HG03066 (cell line): ENCODE measurements around the gene TPCN1.

Source experiments
- ATAC-seq: cut with Tn5 transposase; IDR thresholded peaks from one replicate; pipeline ENCODE4 v1.9.1; 2021; ENCODE audit warnings: low read depth; ENCODE audit not compliant: unreplicated experiment

TPCN1 gene

DNA sequence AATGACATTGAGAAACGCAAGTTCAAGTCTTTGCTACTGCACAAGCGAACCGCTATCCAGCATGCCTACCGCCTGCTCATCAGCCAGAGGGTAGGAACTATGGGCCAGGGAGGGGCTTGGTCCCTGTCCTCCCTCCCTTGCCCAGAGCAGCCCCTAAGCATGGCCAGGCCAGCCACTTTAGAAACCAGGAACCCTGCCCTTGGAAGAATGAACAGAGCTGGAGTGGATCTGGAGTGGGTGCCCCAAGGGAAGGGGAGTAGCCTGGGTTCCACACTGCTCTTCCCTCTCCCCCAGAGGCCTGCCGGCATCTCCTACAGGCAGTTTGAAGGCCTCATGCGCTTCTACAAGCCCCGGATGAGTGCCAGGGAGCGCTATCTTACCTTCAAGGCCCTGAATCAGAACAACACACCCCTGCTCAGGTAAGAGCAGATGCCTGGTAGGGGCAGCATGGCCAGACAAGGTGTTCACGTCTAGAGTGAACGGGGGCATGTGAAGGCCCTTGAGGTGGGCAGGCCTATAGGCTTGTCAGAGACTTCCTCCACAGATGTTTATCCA, 55.8 kb downstream of the TPCN1 start:
- ATAC-seq: no peak

DNA sequence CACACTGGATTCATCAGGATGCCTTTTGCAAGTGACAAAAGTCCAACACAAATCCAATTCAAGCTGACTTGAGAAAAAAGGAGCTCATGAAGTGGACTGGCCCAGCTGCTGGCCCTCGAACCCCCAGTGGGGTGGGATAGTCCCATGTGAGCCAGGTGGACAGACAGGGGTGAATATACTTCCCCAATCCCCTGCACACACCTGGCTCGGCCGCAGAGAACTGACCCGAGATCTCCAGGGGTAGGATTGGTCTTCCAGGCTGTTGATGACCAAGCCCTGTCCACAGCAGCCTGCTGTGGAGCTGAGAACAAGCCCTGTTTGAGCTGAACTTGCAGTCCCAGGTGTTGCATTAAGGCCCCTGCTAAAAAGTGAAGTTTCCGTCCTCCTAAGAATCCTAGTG, 56.2 kb downstream of the TPCN1 start:
- no peak for ATAC-seq

DNA sequence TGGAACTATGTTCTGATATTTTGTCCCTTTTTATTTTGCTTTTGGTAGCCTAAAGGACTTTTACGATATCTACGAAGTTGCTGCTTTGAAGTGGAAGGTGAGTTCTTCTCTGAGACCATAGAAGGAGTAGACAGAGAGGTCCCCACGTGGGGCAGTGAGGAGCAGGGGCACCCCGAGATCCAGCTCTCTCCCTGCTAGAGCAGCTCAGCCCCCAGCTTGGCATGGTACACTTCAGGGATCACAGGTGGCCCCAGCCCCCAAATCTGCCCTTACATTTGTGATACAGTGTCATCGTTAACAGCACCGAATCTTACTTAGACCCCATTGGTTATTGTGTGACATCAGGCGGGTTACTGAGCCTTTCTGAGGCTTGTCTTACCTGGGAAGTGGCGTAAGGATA, 56.9 kb downstream of the TPCN1 start:
- no peak for ATAC-seq

DNA sequence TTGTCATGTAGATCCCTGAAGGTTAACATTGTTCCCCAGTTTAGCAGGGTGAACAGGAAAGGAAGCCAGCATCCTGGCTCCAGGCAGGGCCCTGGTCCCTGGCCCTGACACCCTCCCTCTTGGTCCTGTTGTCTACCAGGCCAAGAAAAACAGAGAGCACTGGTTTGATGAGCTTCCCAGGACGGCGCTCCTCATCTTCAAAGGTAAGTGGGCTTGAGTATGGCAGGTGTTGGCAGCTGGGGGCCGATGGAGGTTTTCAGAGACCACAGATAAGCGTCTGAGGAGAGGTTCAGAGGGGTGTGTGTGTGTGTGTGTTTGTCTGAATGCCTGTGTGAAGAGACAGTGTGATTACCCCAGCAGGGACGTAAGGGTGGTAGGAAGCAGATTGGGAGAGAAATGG, 57.4 kb downstream of the TPCN1 start:
- no peak for ATAC-seq

DNA sequence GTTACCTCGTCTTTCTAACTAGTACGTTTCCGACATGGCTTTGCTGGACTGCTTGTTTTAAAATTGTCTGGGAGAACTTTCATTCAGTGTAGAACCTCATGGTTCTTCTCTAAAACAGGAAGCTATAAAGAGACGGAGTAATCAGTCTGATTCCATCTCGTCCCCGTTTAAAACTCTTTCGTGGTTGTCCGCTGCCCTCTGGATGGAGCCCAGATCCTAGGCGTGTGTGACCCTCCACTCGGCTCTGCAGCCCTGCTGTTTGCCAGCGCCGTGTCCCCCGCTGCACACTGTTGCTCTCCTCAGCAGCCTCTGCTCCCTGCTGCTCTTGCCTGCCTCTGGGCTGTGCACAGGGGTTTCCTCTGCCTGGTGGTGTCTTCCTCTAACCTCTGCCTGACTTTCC, 63.5 kb downstream of the TPCN1 start:
- no peak for ATAC-seq

DNA sequence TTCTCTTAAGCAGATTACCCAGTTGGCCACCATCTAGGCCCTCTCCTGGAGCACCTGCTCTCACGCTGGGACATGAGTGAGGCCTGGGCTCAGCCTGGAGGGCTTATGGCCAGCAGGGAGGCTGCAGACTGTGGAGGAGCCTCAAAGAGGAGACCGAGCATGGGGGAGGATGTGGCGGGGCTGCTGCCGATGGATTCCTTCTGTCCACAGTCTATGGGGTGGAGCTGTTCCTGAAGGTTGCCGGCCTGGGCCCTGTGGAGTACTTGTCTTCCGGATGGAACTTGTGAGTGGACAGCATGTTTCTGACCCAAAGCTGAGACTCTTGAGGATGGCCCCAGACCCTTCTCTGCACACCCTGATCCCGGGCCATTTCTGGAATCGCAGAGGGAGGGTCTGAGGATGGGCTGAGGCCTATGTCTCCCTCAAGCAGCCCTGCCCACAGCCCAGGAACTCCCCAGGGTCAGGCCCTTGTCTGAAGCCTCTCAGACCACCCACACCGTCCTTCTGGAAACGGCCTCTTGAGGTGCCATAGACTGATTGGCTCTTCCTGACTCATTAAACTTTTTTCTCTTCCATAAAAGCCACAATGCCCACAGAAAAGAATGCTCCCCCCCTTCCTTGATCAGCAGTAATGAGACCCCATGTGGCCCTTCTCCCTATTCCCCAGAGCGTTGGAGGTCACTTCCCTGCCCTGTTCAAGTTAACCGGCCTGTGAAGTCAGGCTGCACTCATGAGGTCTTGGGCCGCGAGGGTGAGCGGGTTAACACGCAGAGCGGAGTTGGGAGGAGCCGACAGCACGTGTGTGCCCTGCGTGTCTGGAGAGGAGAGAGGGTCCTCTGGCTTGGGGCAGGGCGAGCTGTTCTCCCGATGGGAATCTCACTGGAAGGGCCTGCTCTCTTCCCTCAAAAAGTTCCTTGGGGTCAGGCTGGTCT, 64.7 kb downstream of the TPCN1 start:
- no peak for ATAC-seq

DNA sequence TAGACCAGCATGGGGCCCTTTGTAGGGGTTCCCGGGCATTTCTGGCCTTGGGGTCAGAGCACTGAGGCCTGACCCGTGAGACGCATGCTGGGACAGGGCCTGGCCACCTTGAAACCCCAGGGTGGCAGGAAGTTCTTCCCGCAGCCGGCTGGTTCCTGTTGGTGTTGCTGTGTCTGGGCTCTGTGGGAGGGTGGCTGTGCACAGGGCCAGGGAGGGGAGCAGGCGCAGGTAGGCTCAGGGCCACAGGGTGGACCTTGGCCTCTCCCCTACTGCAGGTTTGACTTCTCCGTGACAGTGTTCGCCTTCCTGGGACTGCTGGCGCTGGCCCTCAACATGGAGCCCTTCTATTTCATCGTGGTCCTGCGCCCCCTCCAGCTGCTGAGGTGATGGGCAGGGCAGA, 65.4 kb downstream of the TPCN1 start:
- ATAC-seq: no peak

DNA sequence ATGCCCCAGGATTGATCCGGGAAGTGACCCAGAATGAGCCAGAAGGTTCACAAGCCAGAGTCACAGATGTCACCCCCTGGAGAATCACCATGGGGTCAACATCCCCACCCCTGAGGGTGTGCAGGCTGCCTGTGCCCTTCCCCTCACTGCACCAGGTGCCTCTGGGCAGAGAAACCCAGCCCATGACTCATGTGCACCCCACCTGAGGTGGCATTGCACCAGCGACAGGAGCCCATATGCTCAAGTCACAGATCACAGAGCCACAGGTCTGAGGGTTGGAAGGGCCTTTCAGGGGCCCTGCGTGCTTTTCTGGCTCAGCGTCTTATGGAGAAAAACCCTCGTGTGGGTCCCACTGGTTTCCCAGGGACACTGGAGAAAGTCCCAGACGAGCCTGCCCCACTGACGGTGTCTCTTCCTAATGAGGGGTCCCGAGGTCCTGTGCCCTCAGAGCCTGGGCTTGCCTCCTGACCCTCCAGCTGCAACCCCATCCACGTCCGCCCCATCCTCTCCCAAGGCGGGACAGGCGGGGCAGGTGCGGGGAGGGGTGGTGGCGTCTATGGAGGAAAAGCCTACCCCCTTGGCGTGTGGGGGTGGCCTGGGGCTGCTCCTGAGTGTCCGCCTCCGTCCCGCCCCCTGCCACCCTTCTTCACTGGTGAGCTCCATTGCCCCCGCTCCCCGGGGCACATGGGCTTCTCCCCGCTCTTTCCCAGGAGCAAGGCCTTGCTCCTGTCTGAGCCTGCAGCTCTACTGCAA, 66.1 kb downstream of the TPCN1 start:
- ATAC-seq: no peak

DNA sequence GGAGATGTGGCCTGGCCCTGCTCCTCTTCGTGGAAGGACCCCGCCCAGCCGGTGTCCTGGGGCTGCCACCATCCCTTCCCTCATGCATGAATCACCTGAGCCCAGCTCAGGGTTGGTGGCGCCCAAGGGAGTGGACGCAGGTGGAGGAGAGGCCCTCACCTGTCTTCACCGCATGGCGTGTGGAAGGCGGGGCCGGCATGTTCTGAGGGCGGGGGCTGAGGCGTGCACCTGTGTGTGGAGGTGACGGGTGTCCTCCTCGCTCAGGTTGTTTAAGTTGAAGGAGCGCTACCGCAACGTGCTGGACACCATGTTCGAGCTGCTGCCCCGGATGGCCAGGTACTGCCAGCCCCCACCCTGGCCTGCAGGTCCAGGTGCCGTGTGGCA, 66.6 kb downstream of the TPCN1 start:
- no peak for ATAC-seq

DNA sequence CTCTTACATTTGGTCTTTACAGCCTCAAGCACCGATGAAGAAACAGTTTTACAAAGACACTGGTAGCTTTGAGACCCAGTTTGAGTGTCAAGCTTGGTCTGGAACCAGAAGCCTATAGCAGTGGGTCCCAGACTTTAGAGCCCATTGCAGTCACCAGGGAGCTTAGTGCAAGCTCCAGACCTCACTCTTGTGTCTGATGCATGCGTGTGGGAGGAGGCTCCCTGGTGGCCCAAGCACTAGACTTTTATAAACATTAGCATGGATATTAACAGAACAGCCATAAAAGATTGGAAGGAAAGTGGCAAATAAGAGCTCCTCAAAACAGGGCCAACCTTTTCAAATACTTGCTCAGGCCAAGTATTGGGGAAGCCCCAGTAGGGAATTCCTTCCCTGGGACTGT, 68.1 kb downstream of the TPCN1 start:
- ATAC-seq: no peak

DNA sequence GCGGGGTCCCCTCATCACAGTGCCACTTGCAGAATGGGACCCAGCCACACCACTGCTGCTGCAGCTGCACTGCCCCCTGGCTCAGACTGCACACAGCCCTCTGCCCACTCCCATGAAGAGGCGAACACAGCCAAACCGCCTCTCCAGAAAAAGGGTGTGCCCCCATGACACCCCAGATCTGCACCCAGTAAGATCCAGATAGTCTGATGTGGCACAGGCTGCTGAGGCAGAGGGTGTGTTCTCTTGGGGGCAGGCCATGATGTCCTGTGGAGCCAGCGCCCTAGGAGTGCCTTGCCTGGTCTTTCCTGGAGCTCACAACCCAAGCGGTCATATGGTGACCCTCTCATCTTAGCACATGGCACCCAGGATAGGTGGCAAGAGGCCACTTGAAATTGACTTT, 69.2 kb downstream of the TPCN1 start:
- no peak for ATAC-seq

DNA sequence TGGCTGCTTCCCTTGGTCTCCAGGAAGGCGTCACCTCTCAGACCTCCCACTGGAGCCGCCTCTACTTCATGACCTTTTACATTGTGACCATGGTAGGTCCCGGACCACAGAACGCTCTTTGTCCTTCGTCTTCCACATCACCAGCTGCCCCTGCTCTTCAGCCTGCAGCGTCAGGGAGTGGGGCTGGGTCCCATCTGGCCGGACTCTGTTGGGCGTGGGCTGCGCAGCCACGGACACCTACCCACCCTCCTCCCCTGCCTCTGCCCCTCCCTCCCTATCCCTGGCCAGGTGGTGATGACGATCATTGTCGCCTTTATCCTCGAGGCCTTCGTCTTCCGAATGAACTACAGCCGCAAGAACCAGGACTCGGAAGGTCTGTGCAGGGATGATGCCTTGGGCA, 70.3 kb downstream of the TPCN1 start:
- ATAC-seq: no peak

DNA sequence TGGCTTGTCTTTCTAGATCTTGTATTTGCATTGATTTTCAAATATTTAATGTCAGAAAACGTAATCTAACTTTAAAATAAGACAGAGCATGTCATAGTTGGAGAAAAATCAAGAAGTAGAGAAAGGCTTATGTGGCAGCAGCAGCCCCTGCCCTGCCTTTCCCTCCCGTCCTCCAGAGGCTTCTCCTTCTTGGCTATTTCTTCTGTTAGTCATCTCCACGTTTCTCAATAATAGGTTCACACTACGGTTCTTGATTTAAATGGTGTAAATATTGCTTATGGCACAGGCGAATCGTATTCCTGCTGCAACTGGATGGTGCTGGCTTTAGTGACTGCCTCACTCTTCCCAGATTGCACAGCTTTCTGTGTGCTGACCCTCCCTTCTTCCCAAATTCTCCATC, 70.8 kb downstream of the TPCN1 start:
- no peak for ATAC-seq

DNA sequence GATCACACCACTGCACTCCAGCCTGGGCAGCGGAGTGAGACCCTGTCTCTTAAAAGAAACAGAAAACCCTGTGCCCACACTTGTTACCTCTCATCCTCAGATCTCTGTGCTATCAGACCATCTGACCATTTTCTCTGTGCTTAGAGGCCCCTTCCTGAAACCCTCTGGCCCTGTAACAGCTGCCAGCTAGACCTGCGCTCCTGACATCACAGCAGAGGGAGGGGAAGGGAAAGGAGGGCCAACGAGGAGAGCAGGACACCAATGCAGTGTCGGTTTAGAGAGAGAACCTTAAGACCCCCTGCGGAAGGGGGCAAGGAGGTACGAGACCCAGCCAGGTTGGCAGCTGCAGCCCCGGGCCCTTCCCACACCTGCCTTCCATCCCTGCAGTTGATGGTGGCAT, 71.3 kb downstream of the TPCN1 start:
- no peak for ATAC-seq

DNA sequence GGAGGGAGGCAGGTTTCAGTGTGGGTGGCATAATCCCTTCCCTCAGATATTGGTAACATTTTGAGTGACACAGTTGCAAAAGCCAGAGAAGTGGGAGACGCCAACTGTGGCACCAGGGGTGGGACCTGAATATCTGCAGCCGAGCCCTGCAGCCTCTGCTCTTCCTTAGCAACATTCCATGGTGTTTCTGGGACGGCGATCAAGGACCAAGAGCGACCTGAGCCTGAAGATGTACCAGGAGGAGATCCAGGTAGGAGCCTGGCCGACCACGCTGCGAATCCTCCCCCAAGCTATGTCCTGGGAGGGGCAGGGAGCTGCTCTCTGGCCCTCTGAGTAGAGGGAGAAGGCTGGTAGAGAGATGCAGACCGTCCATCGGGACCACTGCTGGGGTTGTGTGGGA, 71.8 kb downstream of the TPCN1 start:
- ATAC-seq: no peak

DNA sequence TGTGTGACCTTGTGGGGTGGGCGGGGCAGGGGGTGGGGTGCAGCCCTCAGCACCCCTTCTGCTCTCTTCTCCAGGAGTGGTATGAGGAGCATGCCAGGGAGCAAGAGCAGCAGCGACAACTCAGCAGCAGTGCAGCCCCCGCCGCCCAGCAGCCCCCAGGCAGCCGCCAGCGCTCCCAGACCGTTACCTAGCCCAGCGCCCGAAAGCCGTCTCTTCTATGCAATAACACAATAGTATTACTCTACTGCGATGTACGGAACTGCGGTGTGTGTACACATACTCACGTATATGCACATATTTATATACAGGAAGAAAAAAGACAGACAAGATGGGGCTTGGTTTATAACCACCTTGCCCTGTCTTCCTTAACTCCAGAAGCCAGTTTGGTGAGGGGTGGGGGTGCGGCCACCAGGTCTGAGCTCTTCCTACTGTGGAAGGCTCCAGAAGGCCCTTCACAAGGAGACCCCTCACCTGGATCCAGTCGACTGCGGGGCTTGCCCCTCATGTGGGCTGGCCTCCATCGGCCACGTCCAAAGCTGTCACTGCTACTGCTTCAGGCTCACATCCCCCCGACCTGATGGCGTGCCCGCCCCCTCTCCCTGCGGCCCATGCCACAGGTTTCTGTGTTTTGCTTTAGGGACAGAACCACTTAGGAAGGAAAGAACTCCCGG, 74.8 kb downstream of the TPCN1 start:
- no peak for ATAC-seq

DNA sequence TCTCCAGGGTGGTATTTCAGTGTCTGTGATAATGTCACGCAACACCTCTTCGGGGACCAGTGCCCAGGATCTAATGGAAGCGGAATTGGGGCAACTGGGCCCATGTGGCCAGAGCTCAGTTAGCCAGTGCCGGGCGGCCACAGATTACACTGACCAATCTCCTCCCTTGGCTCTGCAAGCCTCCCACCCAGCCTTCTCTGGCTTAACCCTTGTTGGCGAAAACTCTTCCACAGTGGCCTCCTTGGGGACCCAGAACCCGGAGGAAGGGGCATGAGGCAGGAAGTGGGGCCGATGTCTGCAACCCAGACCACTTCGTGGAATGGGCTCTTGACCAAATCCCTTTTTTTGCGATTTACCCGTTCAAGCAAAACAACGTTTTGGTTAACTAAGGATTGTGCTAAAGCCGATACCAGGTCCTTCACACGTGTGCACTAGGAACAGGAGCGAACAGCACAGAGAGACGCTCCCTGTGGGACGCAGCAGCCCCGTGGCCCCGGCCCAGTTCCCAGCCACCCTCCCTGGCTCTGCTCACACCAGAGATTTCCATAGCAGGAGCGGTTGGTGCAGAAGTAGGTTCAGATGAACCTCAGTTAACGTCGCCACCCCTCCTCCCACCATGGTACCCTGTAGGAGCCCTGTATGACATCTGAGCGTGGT, 75.4 kb downstream of the TPCN1 start:
- no peak for ATAC-seq

DNA sequence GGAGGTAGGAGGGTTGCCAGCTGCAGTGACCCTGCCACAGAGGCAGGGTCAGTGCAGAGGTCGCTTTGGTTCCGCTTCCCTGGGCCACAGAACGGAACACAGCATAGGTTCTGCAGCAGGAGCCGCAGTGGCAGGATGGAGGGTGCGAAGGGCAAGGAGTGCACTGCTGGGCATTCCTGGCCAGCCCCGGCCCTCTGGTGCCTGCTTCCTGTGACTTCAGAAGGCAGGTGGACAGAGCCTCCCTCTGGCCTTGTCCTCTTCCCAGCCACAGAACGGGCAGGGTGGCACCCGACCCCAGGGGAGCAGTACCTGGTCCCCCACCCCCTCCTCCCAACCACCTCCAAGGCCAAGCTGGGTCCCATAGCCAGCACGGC, 75.9 kb downstream of the TPCN1 start:
- ATAC-seq: no peak

DNA sequence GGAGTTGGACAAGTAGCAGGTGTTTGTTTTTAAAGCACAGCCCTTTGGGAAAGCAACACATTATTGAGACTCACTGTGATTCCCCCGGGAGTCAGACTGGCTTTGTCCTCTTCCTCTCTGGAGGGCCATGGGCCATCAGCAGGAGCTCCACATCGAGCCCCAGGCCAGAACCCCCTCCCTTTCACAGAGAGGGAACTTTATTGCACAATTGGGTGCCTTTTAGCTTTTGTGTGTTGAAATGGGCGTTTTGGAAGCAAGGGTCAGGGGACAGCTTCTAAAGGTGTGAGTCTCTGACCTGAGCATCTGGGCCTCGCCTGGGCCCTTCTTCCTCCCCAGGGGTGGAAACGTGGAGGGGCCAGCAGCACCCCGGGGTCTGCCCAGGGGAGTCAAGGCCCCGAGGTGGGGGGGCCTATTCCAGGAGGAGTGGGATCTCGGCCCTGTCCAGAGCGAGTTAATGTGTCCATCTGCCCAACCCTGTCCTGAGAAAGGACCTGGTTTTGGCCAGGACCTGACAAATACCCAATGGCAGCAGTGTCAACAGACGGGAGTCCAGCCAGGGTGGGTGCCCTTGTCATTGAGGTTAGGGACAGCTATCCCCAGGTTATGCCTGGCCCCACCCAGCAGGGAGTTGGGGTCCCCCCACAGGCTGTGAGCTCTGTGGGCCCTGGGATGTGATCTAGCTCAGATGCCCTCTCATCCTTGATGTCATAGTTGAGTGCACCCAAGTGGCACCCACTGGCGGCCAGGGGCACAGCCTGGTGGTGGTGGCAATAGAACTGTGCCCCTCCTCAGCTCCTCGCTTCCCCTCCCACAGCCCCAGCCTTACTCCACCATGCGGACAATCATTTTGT, 76.6 kb downstream of the TPCN1 start:
- ATAC-seq: no peak

DNA sequence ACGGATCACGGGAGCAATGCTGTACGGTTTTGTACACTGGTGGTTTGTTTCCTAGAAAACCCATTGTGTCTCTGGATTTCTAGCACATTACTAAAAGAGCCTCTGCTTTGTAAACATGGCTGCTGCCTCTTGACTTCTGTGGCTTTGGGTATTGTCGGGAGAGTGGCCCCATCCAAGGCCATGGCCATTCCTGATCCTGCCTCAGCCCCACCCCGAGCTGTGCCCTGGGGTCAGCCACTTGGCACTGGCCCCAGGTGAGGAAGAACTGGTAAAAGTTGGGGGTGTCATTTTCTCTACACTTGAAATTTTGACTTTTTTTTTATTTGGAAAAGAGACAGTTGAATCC, 77.2 kb downstream of the TPCN1 start:
- ATAC-seq: no peak
